Endothelial cell of umbilical vein (primary cell): ENCODE measurements around the gene XPO6. TPM values are rescaled to one million over a fixed set of nuclear protein-coding genes. Genes with fewer than 3 reads are reported as not detected.

ENCODE experiments used
- BruUV-seq: library from RNA; stranded (reverse); fragments of 400-500 nt; replicated peaks from 2 replicates; lab custom pipeline; 2021; lab: Mats Ljungman, UMichigan
- CTCF ChIA-PET: fragments of 300-600, 350-600 bp; sonication (Branson Sonifier 250); formaldehyde crosslinking; loops from one replicate; lab custom pipeline; 2021; ENCODE audit warnings: antibody characterized with exemption, inconsistent platforms; lab: Charles Lee
- POLR2A ChIA-PET: fragments of 300-600, 350-600 bp; sonication (Branson Sonifier 250); formaldehyde crosslinking; loops from one replicate; lab custom pipeline; 2021; ENCODE audit warnings: antibody characterized with exemption, inconsistent platforms; lab: Charles Lee
- DNase-seq: peaks from one replicate; pipeline ENCODE4 v3.0.0-alpha.2; 2011; ENCODE audit warnings: low read depth, low spot score
- FAIRE-seq: peaks from 2 replicates; lab custom pipeline; 2011; peaks lifted over from hg19 to GRCh38; lab: Jason Lieb, UNC
- H2AFZ ChIP-seq: 2 replicates; pipeline ENCODE4 v1.6.0; 2012; ENCODE audit warnings: low read depth, low read length, control low read depth, inconsistent platforms
- H3K27ac ChIP-seq: 2 replicates; pipeline ENCODE4 v1.5.1; 2011; ENCODE audit warnings: low read depth, mild to moderate bottlenecking, control low read depth, low read length, moderate library complexity; ENCODE audit not compliant: insufficient read depth
- H3K27me3 ChIP-seq, 2 experiments: 2 replicates each; pipeline versions ENCODE4 v1.6.0 to v1.6.1; 2011; ENCODE audit warnings: low read length in 2 of 2, mixed read lengths in 1 of 2; ENCODE audit not compliant: control insufficient read depth in 2 of 2, insufficient read depth in 2 of 2
- H3K36me3 ChIP-seq, 2 experiments: 2 replicates in 1 of 2; 3 replicates in 1 of 2; pipeline ENCODE4 v1.5.1; 2011; ENCODE audit warnings: low read length in 2 of 2, mild to moderate bottlenecking in 1 of 2, moderate library complexity in 1 of 2; ENCODE audit not compliant: control insufficient read depth in 2 of 2, insufficient read depth in 2 of 2; ENCODE audit errors: extremely low read depth in 1 of 2
- H3K4me1 ChIP-seq: 3 replicates; pipeline ENCODE4 v1.5.1; 2011; ENCODE audit warnings: mild to moderate bottlenecking, low read length; ENCODE audit not compliant: control insufficient read depth, insufficient read depth; ENCODE audit errors: extremely low read depth
- H3K4me2 ChIP-seq: 2 replicates; pipeline ENCODE4 v1.6.1; 2011; ENCODE audit warnings: low read length, control low read depth, mixed read lengths; ENCODE audit not compliant: insufficient read depth
- H3K4me3 ChIP-seq, 3 experiments: fragments of 200-600 bp in 1 of 3; sonication (generic), shearing (Covaris generic) in 1 of 3; replicated peaks in 1 of 3; 2 replicates each; pipeline ENCODE4 v1.5.1; 2011 to 2016; ENCODE audit warnings: control low read depth in 3 of 3, low read length in 3 of 3, mild to moderate bottlenecking in 2 of 3, inconsistent platforms in 1 of 3, low read depth in 1 of 3, moderate library complexity in 1 of 3; ENCODE audit not compliant: insufficient read depth in 1 of 3
- H3K79me2 ChIP-seq: 2 replicates; pipeline ENCODE4 v1.6.0; 2012; ENCODE audit warnings: low read length, inconsistent platforms; ENCODE audit not compliant: control insufficient read depth, insufficient read depth
- H3K9ac ChIP-seq: replicated peaks from 2 replicates; pipeline ENCODE3; 2011; ENCODE audit warnings: low read length, control low read depth; ENCODE audit not compliant: insufficient read depth; ENCODE audit errors: extremely low read depth
- H3K9me1 ChIP-seq: replicated peaks from 3 replicates; pipeline ENCODE4 v1.6.0; 2011; ENCODE audit warnings: mild to moderate bottlenecking, low read length; ENCODE audit not compliant: control insufficient read depth, insufficient read depth; ENCODE audit errors: extremely low read depth
- H3K9me3 ChIP-seq: replicated peaks from 2 replicates; pipeline ENCODE4 v1.5.1; 2012; ENCODE audit warnings: low read length, inconsistent platforms; ENCODE audit not compliant: control insufficient read depth, insufficient read depth
- H4K20me1 ChIP-seq: replicated peaks from 2 replicates; pipeline ENCODE3; 2011; ENCODE audit warnings: mild to moderate bottlenecking, low read length; ENCODE audit not compliant: control insufficient read depth, insufficient read depth; ENCODE audit errors: extremely low read depth
- EZH2 ChIP-seq: IDR thresholded peaks from 2 replicates; pipeline ENCODE4 v1.6.1; 2012; ENCODE audit warnings: borderline replicate concordance, low read depth, mild to moderate bottlenecking, moderate library complexity, low read length, inconsistent platforms; ENCODE audit not compliant: severe bottlenecking
- FOS ChIP-seq: IDR thresholded peaks from 2 replicates; pipeline ENCODE4 v1.6.1; 2011; ENCODE audit warnings: mild to moderate bottlenecking, low read length, moderate library complexity, borderline replicate concordance; ENCODE audit not compliant: insufficient read depth
- GATA2 ChIP-seq: IDR thresholded peaks from 2 replicates; pipeline ENCODE4 v1.7.0; 2011; ENCODE audit warnings: low read depth, mild to moderate bottlenecking, moderate library complexity, mixed read lengths, low read length; ENCODE audit not compliant: insufficient read length, insufficient read depth
- JUN ChIP-seq: IDR thresholded peaks from 2 replicates; pipeline ENCODE4 v1.6.1; 2011; ENCODE audit warnings: borderline replicate concordance, low read depth; ENCODE audit not compliant: insufficient read length, insufficient read depth
- MYC ChIP-seq: IDR thresholded peaks from one replicate; pipeline ENCODE4 v1.6.1; 2011; ENCODE audit warnings: mild to moderate bottlenecking, low read depth, low read length
- POLR2A ChIP-seq: IDR thresholded peaks from 2 replicates; pipeline ENCODE4 v1.6.1; 2012; ENCODE audit warnings: low read depth, mild to moderate bottlenecking, control low read depth, low read length
- POLR2AphosphoS5 ChIP-seq: IDR thresholded peaks from 2 replicates; pipeline ENCODE4 v1.6.1; 2012; ENCODE audit warnings: low read depth, mild to moderate bottlenecking, control low read depth, low read length, moderate library complexity; ENCODE audit not compliant: insufficient read depth
- dilution Hi-C: fragments of 300-500 bp; cut with MboI; formaldehyde crosslinking; loops from one replicate; pipeline ENCODE4 v1.15.0; 2019; ENCODE audit warnings: low sequenced_read_pairs; ENCODE audit not compliant: extremely low pct_ligation_motif_present
- intact Hi-C: fragments of 100-400 bp; cut with micrococcal nuclease; formaldehyde crosslinking; loops from one replicate; pipeline ENCODE4 v1.10.0; 2022
- polyA plus RNA-seq, 4 experiments: library from polyadenylated mRNA; depleted of rRNA in 3 of 4; stranded (reverse) in 3 of 4; unstranded in 1 of 4; fragments of >200 nt; gene quantifications; 2 replicates each; pipeline versions ENCODE4 v1.2.1 to v1.2.3, GENCODE V29; 2011 to 2012; ENCODE audit warnings: missing spikeins in 1 of 4
- total RNA-seq: library from RNA; stranded (reverse); gene quantifications from 2 replicates; pipeline ENCODE4 v1.2.3, GENCODE V29; 2021
- TF ChIP-seq, protein P1 (sequence below), 2 donors: IDR thresholded peaks; 1 replicate in 1 of 2; 2 replicates in 1 of 2; pipeline ENCODE4 v1.5.1; 2011; ENCODE audit warnings: low read length in 2 of 2, mild to moderate bottlenecking in 2 of 2, moderate library complexity in 2 of 2, control low read depth in 1 of 2, inconsistent platforms in 1 of 2, low read depth in 1 of 2; ENCODE audit not compliant: insufficient read depth in 1 of 2; ENCODE audit errors: extremely low read depth in 1 of 2
- TF ChIP-seq, protein P2 (sequence below): IDR thresholded peaks from 2 replicates; pipeline ENCODE4 v1.6.1; 2011; ENCODE audit not compliant: insufficient read depth, insufficient read length

Gene XPO6
- total and polyA plus RNA-seq, 2 donors (not counting 3 experiments of a cell fraction or from before 2014, with no cell fraction given), result 170 to 272 TPM

- ChIA-PET POLR2A (no interaction called here), CTCF (interaction anchor here (0.7 to 1.4 kb wide), 2 partner anchors 117 kb away, joined by 4 to 5 read pairs; no protein-coding TSS in a partner anchor)
- Histone ChIP-seq H3K4me1 (no peaks in the 10 kb centered on the region), H3K36me3 (peaks cover 15 to 68% of the 10 kb centered on the region in 2 experiments), H3K9me3 (no peaks in the 10 kb centered on the region), H3K9me1 (no peaks in the 10 kb centered on the region), H3K79me2 (no peaks in the 10 kb centered on the region), H3K9ac (no peak overlapping the region), H3K27ac (no peak overlapping the region), H3K27me3 (no peaks in the 10 kb centered on the region), H3K4me3 (no peak overlapping the region), H4K20me1 (no peaks in the 10 kb centered on the region), H3K4me2 (no peak overlapping the region), H2AFZ (no peak overlapping the region)
- FAIRE-seq (no peak), DNase-seq (no peak)
- no TSS peak for BruUV-seq
- dilution Hi-C loops, result no loop called here
- intact Hi-C loops, result no loop called here
- no peak for TF ChIP-seq POLR2A
- no peak for TF ChIP-seq POLR2AphosphoS5
- TF ChIP-seq EZH2, result no peak
- TF ChIP-seq GATA2, result no peak
- no peak for TF ChIP-seq MYC
- TF ChIP-seq JUN, result no peak
- TF ChIP-seq, protein P1, sequence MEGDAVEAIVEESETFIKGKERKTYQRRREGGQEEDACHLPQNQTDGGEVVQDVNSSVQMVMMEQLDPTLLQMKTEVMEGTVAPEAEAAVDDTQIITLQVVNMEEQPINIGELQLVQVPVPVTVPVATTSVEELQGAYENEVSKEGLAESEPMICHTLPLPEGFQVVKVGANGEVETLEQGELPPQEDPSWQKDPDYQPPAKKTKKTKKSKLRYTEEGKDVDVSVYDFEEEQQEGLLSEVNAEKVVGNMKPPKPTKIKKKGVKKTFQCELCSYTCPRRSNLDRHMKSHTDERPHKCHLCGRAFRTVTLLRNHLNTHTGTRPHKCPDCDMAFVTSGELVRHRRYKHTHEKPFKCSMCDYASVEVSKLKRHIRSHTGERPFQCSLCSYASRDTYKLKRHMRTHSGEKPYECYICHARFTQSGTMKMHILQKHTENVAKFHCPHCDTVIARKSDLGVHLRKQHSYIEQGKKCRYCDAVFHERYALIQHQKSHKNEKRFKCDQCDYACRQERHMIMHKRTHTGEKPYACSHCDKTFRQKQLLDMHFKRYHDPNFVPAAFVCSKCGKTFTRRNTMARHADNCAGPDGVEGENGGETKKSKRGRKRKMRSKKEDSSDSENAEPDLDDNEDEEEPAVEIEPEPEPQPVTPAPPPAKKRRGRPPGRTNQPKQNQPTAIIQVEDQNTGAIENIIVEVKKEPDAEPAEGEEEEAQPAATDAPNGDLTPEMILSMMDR (IDR thresholded peaks at IDR 0.05; ENCODE audit: extremely low read depth in 1 of 2, insufficient read depth in 1 of 2, low read depth in 1 of 2, low read length in 2 of 2), result no peak
- TF ChIP-seq FOS, result no peak
- TF ChIP-seq, protein P2, sequence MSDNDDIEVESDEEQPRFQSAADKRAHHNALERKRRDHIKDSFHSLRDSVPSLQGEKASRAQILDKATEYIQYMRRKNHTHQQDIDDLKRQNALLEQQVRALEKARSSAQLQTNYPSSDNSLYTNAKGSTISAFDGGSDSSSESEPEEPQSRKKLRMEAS, result no peak
These were observed 110.8 kb downstream of the XPO6 start for GRCh38 chr16:28100810-28101532.
